GM12892 (cell line): ENCODE measurements around the gene LRRTM4.

Experiments
- POLR2A ChIP-seq: IDR thresholded peaks from 2 replicates; pipeline ENCODE4 v1.6.1; 2011; ENCODE audit warnings: low read depth, low read length, control low read depth
- POLR2AphosphoS5 ChIP-seq: IDR thresholded peaks from 2 replicates; pipeline ENCODE4 v1.6.1; 2011; ENCODE audit warnings: low read depth, low read length, control low read depth

GRCh38 chr2:77119333-77119732 lies 402.8 kb downstream of the LRRTM4 start:
- TF ChIP-seq POLR2AphosphoS5, result no peak
- TF ChIP-seq POLR2A, result no peak
